ENCODE results near the gene PLCH2. TPM values are rescaled to one million over a fixed set of nuclear protein-coding genes. Genes with fewer than 3 reads are reported as not detected.

Gene PLCH2
- total and polyA plus RNA-seq, 4 donors = 3.3 to 19.0 (median 12.1) TPM

GRCh38 chr1:2514863-2515762 is 39.0 kb downstream of the PLCH2 start:
- Histone ChIP-seq H3K9me3 (ENCODE audit: control insufficient read depth, insufficient read depth, low read length) (no peaks in the 10 kb centered on the region), H3K4me1 (ENCODE audit: control insufficient read depth, insufficient read depth, low read length) (no peaks in the 10 kb centered on the region), H3K36me3 (ENCODE audit: control insufficient read depth, insufficient read depth, low read length) (peaks cover 100% of the 10 kb centered on the region)

GRCh38 chr1:2515763-2516080 is 39.6 kb downstream of the PLCH2 start:
- Histone ChIP-seq H3K36me3 (ENCODE audit: control insufficient read depth, insufficient read depth, low read length) (peaks cover 100% of the 10 kb centered on the region), H3K4me3 (ENCODE audit: low read depth, low read length) (no peak overlapping the region), H3K4me1 (ENCODE audit: control insufficient read depth, insufficient read depth, low read length) (no peaks in the 10 kb centered on the region), H3K9me3 (ENCODE audit: control insufficient read depth, insufficient read depth, low read length) (no peaks in the 10 kb centered on the region), H3K27ac (ENCODE audit: low read depth, low read length) (no peak overlapping the region), H3K27me3 (ENCODE audit: control insufficient read depth, insufficient read depth, low read length) (no peaks in the 10 kb centered on the region)
- DNase-seq (ENCODE audit: low read depth in 4 of 6, low spot score in 6 of 6) = no peak
- WGBS (ENCODE audit: insufficient coverage) = 94% methylated on average over 11 of the region's 11 CpGs

More at GRCh38 chr1:2514863-2515762, 39.0 kb downstream of the PLCH2 start:
- WGBS (ENCODE audit: insufficient coverage) = 92% methylated on average over 44 of the region's 45 CpGs
- Histone ChIP-seq H3K27ac (ENCODE audit: low read depth, low read length) (no peak overlapping the region), H3K27me3 (ENCODE audit: control insufficient read depth, insufficient read depth, low read length) (no peaks in the 10 kb centered on the region), H3K4me3 (ENCODE audit: low read depth, low read length) (no peak overlapping the region)
- no peak for DNase-seq (ENCODE audit: low read depth in 4 of 6, low spot score in 6 of 6)

GRCh38 chr1:2516124-2516523 is 40.0 kb downstream of the PLCH2 start:
- Histone ChIP-seq H3K9me3 (ENCODE audit: control insufficient read depth, insufficient read depth, low read length) (no peaks in the 10 kb centered on the region), H3K4me3 (ENCODE audit: low read depth, low read length) (no peak overlapping the region), H3K27ac (ENCODE audit: low read depth, low read length) (no peak overlapping the region), H3K27me3 (ENCODE audit: control insufficient read depth, insufficient read depth, low read length) (no peaks in the 10 kb centered on the region), H3K36me3 (ENCODE audit: control insufficient read depth, insufficient read depth, low read length) (peaks cover 100% of the 10 kb centered on the region), H3K4me1 (ENCODE audit: control insufficient read depth, insufficient read depth, low read length) (no peaks in the 10 kb centered on the region)
- no peak for DNase-seq (ENCODE audit: low read depth in 4 of 6, low spot score in 6 of 6)
- WGBS (ENCODE audit: insufficient coverage) = 95% methylated on average over 17 of the region's 17 CpGs

GRCh38 chr1:2516946-2517345 is 40.9 kb downstream of the PLCH2 start:
- H3K9me3 ChIP-seq (ENCODE audit: control insufficient read depth, insufficient read depth, low read length) = no peaks in the 10 kb centered on the region
- no peak for DNase-seq (ENCODE audit: low read depth in 4 of 6, low spot score in 6 of 6)
- peaks cover 98% of the 10 kb centered on the region for H3K36me3 ChIP-seq (ENCODE audit: control insufficient read depth, insufficient read depth, low read length)
- no peak overlapping the region for H3K4me3 ChIP-seq (ENCODE audit: low read depth, low read length)
- H3K27ac ChIP-seq (ENCODE audit: low read depth, low read length) = no peak overlapping the region
- H3K27me3 ChIP-seq (ENCODE audit: control insufficient read depth, insufficient read depth, low read length) = no peaks in the 10 kb centered on the region
- H3K4me1 ChIP-seq (ENCODE audit: control insufficient read depth, insufficient read depth, low read length) = no peaks in the 10 kb centered on the region
- WGBS (ENCODE audit: insufficient coverage) = 97% methylated on average over 14 of the region's 14 CpGs

- WGBS (ENCODE audit: insufficient coverage) = 96% methylated on average over 16 of the region's 17 CpGs
- Histone ChIP-seq H3K27me3 (ENCODE audit: control insufficient read depth, insufficient read depth, low read length) (no peaks in the 10 kb centered on the region), H3K9me3 (ENCODE audit: control insufficient read depth, insufficient read depth, low read length) (no peaks in the 10 kb centered on the region), H3K4me1 (ENCODE audit: control insufficient read depth, insufficient read depth, low read length) (no peaks in the 10 kb centered on the region), H3K27ac (ENCODE audit: low read depth, low read length) (no peak overlapping the region), H3K4me3 (ENCODE audit: low read depth, low read length) (no peak overlapping the region), H3K36me3 (ENCODE audit: control insufficient read depth, insufficient read depth, low read length) (peaks cover 89% of the 10 kb centered on the region)
- no peak for DNase-seq (ENCODE audit: low read depth in 4 of 6, low spot score in 6 of 6)
Observed at GRCh38 chr1:2517966-2518365, 41.9 kb downstream of the PLCH2 start.

- Histone ChIP-seq H3K27me3 (ENCODE audit: control insufficient read depth, insufficient read depth, low read length) (no peaks in the 10 kb centered on the region), H3K9me3 (ENCODE audit: control insufficient read depth, insufficient read depth, low read length) (no peaks in the 10 kb centered on the region), H3K4me3 (ENCODE audit: low read depth, low read length) (no peak overlapping the region), H3K4me1 (ENCODE audit: control insufficient read depth, insufficient read depth, low read length) (peaks cover 2% of the 10 kb centered on the region), H3K36me3 (ENCODE audit: control insufficient read depth, insufficient read depth, low read length) (peaks cover 87% of the 10 kb centered on the region), H3K27ac (ENCODE audit: low read depth, low read length) (no peak overlapping the region)
- WGBS (ENCODE audit: insufficient coverage) = 92% methylated on average over 26 of the region's 26 CpGs
- no peak for DNase-seq (ENCODE audit: low read depth in 4 of 6, low spot score in 6 of 6)
Observed at GRCh38 chr1:2518528-2518927, 42.4 kb downstream of the PLCH2 start.

GRCh38 chr1:2519029-2519685 is 43.1 kb downstream of the PLCH2 start:
- WGBS (ENCODE audit: insufficient coverage) = 88% methylated on average over 22 of the region's 25 CpGs
- Histone ChIP-seq H3K4me1 (ENCODE audit: control insufficient read depth, insufficient read depth, low read length) (peaks cover 9% of the 10 kb centered on the region), H3K36me3 (ENCODE audit: control insufficient read depth, insufficient read depth, low read length) (peaks cover 85% of the 10 kb centered on the region), H3K9me3 (ENCODE audit: control insufficient read depth, insufficient read depth, low read length) (no peaks in the 10 kb centered on the region), H3K4me3 (ENCODE audit: low read depth, low read length) (no peak overlapping the region), H3K27me3 (ENCODE audit: control insufficient read depth, insufficient read depth, low read length) (no peaks in the 10 kb centered on the region), H3K27ac (ENCODE audit: low read depth, low read length) (no peak overlapping the region)
- DNase-seq (ENCODE audit: low read depth in 4 of 6, low spot score in 6 of 6) = no peak

- 94% methylated on average over 30 of the region's 30 CpGs for WGBS (ENCODE audit: insufficient coverage)
- H3K36me3 ChIP-seq (ENCODE audit: control insufficient read depth, insufficient read depth, low read length) = peaks cover 82% of the 10 kb centered on the region
Observed at GRCh38 chr1:2519729-2520128, 43.6 kb downstream of the PLCH2 start.

GRCh38 chr1:2520206-2520605 is 44.1 kb downstream of the PLCH2 start:
- no peak overlapping the region for H3K4me3 ChIP-seq (ENCODE audit: low read depth, low read length)
- no peaks in the 10 kb centered on the region for H3K9me3 ChIP-seq (ENCODE audit: control insufficient read depth, insufficient read depth, low read length)
- no peak for DNase-seq (ENCODE audit: low read depth in 4 of 6, low spot score in 6 of 6)
- WGBS (ENCODE audit: insufficient coverage) = 92% methylated on average over 17 of the region's 20 CpGs
- no peaks in the 10 kb centered on the region for H3K27me3 ChIP-seq (ENCODE audit: control insufficient read depth, insufficient read depth, low read length)
- peaks cover 77% of the 10 kb centered on the region for H3K36me3 ChIP-seq (ENCODE audit: control insufficient read depth, insufficient read depth, low read length)
- peaks cover 19% of the 10 kb centered on the region for H3K4me1 ChIP-seq (ENCODE audit: control insufficient read depth, insufficient read depth, low read length)
- H3K27ac ChIP-seq (ENCODE audit: low read depth, low read length) = no peak overlapping the region

More at GRCh38 chr1:2519729-2520128, 43.6 kb downstream of the PLCH2 start:
- H3K9me3 ChIP-seq (ENCODE audit: control insufficient read depth, insufficient read depth, low read length) = no peaks in the 10 kb centered on the region
- H3K4me3 ChIP-seq (ENCODE audit: low read depth, low read length) = no peak overlapping the region
- H3K27me3 ChIP-seq (ENCODE audit: control insufficient read depth, insufficient read depth, low read length) = no peaks in the 10 kb centered on the region
- no peak for DNase-seq (ENCODE audit: low read depth in 4 of 6, low spot score in 6 of 6)
- peaks cover 14% of the 10 kb centered on the region for H3K4me1 ChIP-seq (ENCODE audit: control insufficient read depth, insufficient read depth, low read length)
- H3K27ac ChIP-seq (ENCODE audit: low read depth, low read length) = no peak overlapping the region

- H3K36me3 ChIP-seq (ENCODE audit: control insufficient read depth, insufficient read depth, low read length) = peaks cover 71% of the 10 kb centered on the region
- H3K4me3 ChIP-seq (ENCODE audit: low read depth, low read length) = no peak overlapping the region
- 95% methylated on average over 21 of the region's 21 CpGs for WGBS (ENCODE audit: insufficient coverage)
- no peak for DNase-seq (ENCODE audit: low read depth in 4 of 6, low spot score in 6 of 6)
- H3K4me1 ChIP-seq (ENCODE audit: control insufficient read depth, insufficient read depth, low read length) = peaks cover 24% of the 10 kb centered on the region
- H3K9me3 ChIP-seq (ENCODE audit: control insufficient read depth, insufficient read depth, low read length) = no peaks in the 10 kb centered on the region
- no peak overlapping the region for H3K27ac ChIP-seq (ENCODE audit: low read depth, low read length)
- no peaks in the 10 kb centered on the region for H3K27me3 ChIP-seq (ENCODE audit: control insufficient read depth, insufficient read depth, low read length)
Observed at GRCh38 chr1:2520806-2521205, 44.7 kb downstream of the PLCH2 start.
